NCI-H2107 (cell line): ENCODE results near the gene CPVL.

Experiments
- DNase-seq: peaks from one replicate; lab custom pipeline; 2025; lab: John Stamatoyannopoulos, UW

Gene CPVL

DNA sequence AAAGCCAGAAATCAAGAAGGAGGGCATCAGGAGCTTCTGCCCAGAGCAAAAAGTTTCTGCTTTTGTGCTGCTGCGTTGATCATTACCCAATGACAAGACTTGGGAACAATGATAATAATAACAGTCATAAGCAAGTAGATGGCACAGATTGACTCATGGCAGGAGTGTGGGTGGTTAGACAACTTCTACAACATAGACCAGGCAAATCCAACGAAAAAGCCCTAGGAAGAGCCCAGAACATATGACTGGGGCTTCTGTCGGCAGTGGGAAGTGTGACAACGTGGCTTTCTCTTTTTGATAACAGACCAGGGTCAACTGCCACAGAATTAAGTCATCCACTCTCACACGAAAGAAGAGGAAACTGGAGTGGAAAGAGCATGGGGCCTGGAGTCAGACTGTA, 102.8 kb downstream of the CPVL start:
- DNase-seq: no peak

DNA sequence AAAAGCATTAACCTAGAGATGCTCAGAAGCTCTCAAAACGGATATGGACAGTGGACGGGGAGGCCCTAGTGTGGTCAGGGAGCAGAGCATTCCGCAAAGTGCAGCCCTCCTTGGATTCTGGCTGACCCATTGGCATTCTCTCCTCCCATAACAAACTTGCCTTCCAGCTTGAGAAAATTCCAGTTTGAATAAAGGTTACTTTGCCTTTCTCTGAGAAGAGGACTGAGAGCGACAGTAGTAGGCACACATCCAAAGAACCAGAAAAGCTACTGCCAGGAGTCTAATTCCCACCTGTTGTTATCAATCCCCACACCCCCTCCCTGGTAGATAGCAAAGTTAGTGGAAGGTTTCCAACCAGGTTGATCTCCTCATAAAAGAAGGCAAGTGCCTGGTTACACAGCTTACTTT, 103.5 kb downstream of the CPVL start:
- no peak for DNase-seq

DNA sequence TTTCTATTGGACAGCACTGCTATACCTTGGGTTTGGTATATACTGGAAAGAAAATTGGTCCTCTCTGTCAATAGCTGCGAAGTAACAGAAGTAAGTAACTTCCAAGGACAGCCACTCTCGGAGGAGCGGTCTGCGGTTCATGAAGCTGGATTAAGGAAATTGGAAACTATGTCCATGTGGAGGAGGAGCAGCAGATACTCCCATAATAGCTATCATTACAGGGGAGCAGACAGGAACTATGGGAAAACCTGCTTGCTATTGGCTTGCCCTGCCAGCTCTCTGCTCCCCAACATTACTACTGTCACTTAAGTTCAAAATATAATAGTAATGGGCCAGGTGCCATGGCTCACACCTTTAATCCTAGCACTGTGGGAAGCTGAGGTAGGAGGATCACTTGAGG, 104.3 kb downstream of the CPVL start:
- no peak for DNase-seq

DNA sequence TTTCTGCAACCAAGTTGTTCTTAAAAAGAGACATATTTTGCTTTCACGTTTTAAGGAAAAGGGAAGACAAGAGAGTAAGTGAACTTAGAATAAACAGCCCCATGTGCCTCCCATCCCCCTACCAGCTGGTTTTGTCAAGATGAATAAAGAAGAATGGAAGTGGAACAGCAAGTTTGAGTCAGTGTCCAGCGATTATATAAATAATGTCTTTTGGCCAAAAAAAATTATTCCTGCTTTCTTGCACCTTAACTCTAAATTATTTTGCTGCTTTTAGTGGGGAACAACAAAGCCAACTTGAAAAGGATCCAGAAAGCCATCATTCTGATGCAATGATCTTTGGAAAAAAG, 105.8 kb downstream of the CPVL start:
- DNase-seq: no peak

DNA sequence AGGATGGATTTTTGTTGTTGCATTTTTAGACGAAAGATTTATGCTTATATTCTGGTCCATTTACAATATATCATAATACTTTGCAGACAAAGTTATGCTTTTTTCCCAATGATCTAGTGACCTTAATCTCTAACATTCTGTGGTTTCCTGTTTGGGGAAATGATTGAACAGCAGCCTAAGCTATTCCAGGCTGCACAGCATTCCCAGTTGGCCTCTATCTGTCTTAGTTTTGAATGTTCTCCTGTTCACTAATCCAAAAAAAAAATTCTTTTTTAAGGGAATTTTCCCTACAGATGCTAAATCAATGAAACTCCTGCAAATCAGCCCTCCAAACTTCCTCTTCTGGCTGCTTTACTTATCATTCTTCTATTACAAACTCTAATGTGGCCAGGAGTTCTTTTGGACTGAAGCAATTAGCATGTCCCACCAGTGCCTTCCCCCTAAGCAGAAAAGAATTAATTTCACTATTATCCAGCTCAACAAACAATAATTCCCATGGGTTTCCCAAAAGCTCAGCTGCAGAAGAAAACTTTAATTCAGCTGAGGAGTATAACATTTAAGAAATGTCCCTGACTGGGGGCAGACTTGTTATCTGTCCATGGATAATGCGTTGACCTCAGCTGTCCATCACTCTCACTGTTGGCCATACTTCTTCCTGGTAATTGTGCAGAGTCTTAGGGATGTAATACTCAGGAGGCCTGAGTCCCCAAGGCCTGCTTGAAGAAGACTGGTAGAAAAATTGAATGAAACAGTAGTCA, 106.3 kb downstream of the CPVL start:
- DNase-seq: no peak

DNA sequence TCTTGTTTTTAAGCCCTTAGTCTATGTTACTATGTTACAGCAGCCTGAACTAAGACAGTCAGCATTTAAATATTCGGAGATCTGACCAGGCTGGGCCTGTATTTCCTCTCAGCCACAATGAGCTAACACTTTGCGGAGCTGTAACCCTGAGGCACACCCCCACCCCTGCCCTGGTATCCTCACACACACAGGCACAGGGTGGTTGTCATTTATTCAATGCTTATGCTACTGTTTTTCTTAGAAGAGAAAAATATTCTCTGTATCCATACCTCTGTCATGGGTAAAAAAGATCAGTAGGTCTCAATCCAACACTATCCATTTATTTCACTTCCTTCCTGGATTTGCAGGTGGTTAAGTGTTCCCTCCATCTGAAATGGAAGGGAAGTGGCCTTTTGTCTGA, 107.9 kb downstream of the CPVL start:
- no peak for DNase-seq

DNA sequence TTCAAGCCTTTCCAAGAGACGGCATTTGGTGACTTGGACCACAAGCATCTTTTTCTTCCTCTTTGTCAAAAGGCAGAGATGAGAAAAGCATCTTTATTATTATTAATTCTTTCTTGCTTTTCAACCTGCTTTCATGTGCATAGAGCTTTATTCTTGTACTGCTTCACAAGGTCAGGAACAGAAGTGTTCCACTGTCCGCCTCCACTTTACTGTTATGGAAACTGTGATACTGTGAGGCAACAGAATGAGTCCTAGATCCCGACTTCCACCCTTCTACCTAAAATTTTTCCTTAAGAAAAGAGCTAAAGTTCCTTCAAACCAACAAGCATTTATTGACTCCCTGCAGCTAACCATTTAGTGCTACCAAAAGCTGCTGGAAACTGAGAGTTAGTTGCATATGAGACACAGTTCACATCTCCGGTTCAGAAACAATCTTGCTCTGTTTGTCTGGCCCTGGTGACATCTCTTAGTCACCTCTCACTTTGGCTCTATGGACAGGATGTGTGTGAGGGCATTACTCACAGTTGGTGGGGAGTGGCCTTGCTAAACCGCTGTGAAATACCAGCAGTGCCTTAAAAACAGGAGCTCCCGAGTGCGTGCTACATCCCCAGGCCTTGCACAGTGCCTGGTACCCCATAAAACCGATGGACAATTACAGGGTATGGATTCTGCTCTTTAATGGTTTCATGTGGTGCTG, 111.1 kb downstream of the CPVL start:
- DNase-seq: no peak

DNA sequence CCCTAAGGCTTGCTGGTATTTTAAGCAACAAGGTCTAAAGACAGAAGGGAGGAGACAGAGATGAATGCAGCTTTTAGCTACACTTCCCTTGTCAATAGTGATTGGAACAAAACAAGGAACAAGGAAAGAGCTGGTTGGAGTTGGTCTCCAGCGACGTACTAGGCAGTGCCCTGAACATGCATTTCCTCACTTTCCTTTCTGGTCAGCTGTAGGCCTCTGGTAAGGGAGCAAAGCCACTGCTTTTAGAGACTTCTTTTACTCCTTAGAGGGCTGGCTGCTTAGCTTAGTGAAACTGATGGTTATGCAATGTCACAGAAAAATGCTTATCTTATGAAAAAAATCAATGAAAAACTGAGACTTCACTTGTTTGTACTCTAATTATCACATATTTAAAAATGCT, 112.8 kb downstream of the CPVL start:
- DNase-seq: no peak

DNA sequence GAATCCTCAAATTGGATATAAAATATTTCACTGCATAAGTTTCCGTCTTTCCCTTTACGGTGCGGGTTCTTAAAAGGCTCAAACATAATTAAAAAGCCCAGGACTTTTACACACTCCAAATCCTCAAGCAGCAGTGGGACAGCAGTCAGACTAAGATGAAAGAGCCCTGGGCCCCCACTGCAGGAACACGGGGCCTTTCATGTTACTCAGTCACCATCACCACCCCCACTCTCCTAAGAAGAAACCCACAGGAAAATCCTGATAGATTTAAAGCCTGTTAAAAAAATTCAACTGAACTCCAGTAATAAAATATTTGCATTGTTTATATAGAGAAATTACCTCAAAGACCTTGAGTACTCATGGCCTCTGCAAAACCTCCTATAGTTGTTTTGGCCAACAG, 114.2 kb downstream of the CPVL start:
- no peak for DNase-seq

DNA sequence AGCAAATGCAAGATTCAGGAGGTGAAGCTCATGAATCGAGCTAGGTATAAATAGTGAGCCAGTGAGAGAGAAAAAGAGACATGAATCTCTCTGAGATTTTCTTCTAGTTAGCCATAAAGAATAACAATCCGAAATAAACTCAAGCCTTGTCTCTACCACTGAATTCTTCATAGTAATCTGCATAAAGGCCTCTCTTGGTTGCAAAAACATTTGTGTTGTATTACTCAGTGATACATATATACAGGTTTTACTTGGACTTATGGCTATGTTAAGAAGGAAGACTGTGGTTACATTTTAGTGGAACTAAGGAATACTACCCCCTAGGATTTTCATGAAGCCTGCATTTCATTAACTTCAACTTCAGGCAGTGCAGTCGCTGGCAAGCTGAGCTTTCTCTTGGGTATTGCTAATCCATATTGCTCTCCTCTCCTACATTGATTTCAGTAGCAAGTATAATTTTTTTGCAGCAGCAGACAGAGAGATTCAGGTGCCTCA, 115.5 kb downstream of the CPVL start:
- no peak for DNase-seq

DNA sequence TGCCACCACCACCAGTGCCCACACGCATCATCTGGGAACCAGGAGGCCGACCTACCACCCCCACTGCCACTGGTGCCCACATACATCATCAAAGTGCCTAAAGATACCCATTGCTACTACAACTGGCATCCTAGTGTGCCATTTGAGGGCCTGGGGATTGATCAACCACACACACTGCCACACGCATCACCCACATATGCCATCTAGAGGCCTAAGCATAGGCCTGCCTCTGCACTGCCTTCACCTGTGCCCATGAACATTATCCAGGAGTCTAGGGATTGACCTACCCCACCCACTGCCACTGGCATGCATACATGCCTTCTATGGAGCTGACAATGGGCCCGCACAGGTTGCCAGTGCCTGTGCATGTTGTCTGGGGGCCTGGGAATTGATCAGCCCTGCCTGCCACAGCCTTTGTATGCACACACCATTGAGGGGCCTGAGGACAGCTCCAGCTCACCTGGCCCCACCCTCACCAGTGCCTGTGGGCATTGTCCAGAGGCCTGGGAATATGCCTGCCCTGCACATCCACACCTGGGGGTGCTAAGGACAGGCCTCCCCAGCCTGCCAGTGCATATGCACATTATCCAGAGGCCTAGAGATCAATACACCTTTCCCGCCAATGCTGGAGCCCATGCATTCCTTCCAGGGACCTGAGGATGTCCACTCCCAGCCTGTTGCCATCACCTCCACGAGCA, 123.9 kb downstream of the CPVL start:
- no peak for DNase-seq

DNA sequence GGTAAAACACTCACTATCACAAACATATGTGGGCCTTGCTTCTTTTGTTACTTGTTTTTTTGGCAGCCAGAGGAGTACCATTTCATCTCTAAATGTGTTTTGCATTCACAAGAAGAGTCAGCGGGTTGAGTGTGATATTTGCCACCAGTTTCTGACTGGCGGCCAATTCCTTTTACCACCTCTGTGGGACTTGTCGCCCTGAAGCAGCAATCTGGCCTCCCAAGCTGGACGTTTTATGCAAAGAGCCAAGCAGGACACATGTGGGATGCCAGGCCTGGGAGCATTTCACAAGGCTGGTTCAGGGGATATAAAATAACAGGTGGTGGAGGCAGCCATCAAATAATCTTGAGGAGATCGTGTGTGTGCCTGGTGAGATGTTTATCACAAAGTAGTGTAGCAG, 126.4 kb downstream of the CPVL start:
- DNase-seq: no peak

DNA sequence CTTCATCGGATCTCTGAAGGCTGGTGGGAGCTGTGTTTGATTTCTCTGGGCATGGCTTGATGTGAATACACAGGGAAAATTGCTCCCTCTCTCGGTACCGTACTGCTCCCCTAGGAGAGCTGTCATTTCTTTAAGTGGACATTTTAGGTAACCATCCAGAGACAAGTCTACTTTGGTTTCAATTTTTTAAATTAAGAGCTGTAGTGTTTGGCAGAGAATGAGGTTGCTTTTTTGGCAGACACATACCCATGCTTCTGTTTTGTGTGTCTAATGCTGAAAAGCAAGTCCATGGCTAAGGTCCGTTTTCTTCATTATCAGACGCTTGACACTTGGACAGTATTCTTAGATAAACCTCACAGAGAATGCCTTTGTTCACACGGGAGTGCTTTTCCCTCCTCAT, 127.0 kb downstream of the CPVL start:
- DNase-seq: no peak

DNA sequence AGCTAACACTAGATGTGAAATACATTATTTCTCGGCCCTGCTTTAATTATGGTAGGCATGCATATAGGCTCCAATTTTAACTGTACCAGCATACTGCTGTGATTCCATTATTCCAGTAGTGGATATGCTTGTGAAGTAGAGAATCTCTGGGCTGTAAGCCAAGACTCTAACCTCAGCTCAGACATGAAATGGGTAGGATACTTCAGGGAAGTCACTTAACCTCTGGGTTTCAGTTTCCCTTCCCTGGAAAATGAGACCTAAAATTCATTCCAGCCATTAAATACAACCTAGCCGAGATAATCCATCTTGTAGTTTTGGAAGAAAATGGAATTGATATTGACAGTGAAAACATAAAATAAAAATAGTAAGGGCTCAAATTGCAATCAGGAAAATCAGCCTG, 128.6 kb downstream of the CPVL start:
- DNase-seq: peak; percentile 86

DNA sequence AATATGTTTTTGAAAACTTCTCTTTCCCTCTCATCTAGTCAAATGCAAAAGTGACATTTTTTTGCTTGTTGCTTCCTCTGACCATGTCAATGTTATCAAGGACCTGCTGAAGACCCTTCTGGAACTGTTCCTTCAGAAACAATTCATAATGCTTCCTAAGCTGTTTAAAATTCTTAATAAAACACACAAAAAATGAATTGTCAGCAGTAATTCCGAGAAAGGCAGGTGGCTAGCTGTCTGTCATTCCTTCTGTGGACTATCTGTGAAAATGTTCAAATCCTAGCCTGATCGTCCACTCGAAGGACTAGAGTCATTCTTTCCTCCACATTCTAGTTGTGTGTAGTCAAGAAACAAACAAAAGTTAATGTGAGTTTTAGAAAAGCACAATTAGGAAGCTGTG, 131.6 kb downstream of the CPVL start:
- no peak for DNase-seq

DNA sequence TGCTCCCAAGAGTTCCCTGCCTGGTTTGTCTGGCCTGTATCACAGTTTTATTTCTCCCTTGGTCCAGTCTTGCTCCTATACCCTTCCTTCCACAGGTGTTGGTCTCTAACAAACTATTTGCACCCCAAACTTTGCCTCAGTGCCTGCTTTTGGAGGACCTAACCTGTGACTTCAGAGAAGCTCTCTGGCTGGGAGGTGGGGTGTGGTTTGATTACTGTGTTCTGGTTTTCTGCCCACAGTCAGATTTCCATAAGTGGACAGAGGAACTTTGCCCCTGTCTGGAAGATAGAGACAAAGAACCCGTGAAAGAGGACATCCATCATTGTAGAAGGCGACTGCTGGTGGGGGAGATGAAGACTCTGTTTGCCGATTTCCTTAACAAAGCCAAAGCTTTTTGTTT, 132.4 kb downstream of the CPVL start:
- DNase-seq: no peak

DNA sequence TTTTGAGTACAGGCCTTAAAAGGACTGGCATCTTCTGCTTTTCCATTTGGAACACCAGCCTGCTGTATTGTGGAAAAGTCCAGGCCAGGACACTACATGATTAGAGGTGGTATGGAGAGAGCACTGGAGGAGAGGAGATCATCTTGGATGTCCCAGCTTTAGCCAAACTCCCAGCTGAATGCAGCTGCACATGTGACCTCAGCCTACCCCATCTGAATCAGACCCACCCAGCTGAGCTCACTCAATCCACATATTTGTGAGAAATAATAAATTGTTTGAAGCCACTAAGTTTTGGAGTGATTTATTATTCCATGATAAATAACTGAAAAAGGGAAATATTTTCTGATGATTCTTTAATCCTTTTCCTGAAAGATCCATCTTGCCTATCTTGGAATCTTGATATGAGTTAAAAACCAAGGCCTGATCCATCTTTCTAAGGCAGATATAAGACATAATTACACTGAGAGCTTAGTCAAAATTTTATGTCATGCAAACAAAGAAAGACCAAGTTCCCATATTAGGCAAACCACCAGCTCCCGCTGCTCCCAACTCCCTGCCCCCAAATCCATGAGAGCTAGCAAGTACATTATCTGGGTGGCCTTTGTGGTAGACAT, 133.1 kb downstream of the CPVL start:
- no peak for DNase-seq

DNA sequence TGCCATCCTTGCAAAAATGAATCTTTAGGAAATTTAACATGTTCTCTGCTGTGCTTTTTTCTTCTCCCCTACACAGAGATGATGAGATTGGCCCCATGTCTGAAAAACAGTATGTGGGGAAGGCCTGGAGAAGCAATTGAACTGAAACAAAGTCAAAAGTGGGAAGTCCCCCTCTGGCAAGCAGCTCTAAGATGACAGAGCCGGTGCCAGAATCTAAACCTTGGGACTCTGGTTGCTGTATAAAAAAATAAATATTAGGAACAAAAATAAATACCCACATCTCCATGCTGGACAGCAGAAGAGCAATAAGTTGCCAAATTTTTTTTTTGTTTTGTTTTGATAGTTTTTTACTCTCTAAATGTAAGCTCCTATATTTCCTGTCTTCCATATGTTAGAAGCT, 136.4 kb downstream of the CPVL start:
- DNase-seq: no peak

DNA sequence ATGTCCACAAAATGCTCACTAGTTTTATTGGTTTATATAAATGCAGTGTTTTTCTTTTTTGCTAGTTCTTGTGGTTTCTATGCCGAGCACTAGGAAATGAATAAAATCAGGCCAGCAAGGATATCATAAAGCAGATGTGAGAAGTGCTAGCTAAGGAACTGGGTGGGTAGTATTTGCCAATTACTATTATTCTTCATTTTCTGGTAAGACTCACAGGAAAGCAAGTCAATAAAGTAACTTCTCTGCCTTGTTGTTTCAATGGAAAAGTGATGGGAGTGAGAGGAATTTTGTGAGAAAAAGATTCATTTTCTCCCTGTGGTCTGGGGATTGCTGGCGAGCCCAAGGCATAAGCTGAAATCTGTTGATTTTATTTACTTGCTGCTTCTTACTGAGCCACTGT, 137.7 kb downstream of the CPVL start:
- DNase-seq: no peak

DNA sequence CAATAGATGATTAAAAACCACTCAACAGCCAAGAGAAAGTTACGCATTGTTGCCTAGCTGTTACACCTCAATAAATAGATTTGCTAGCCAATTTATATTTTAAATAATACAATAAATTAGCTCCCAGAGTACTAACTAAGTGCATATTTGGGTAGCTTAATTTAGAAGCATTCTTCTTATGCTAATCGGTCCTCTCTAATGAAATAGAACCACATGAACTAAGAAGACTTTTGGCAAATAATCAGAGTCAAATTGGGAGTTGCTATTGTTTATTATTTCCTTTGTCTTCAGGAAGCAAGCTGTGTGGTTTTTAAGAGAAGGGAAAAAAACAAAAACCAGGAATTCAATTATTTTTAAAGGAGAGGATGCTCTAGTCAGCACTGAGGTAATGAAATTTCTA, 139.2 kb downstream of the CPVL start:
- no peak for DNase-seq

DNA sequence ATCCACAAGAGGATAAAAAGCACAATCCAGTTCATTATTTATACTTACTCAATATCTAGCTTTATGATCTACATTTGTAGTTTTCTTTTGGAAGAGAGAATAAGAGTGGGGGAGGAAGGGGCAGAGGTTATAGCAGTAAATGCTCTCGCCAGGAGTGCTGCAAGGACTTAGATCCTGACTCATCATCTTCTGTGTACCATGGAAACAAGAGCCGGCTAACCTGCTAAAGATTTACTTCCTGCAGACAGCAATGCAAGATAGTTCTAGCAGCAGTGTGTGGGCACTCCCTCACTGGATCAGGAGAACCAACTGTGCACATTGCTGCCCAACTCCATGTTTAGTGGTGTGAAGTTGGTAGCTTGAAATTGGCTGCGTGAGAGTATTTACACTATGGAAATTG, 140.5 kb downstream of the CPVL start:
- no peak for DNase-seq

DNA sequence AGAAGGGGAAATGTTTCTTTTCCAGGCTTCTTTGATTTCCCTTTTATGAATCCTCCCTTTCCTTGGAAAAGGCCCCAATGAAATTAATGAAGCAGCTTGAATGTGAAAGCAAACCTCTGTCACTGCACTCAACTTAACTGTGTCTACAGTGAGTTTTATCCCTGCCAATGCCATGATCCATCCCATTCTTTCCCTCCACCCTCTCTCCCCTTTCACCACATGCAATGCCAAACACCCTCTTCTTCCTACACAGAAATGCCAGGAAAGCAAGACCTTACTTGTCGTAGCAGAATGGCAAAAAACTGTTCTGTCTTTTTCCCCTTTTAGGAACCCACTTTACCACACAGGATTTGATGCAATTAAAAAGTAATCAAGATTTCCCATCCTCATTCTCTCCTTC, 140.9 kb downstream of the CPVL start:
- no peak for DNase-seq

DNA sequence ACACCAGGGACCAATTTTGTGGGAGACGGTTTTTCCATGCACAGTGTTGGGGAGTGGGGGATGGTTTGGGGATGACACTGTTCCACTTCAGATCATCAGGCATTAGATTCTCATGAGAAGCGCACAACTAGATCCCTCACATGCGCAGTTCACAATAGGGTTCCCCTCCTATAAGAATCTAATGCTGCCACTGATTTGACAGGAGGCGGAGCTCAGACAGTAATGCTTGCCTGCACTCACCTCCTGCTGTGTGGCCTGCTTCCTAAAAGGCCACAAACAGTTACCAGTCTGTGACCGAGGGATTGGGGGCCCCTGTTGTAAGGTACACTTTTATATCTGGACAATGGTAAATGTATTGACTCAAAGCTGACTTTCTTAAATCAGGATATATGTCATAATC, 142.6 kb downstream of the CPVL start:
- DNase-seq: no peak
